Psoas muscle (tissue), 8 donors: ENCODE results near the gene COA1. TPM values are rescaled to one million over a fixed set of nuclear protein-coding genes. Genes with fewer than 3 reads are reported as not detected.

ENCODE experiments used
- ATAC-seq, 4 donors: fragments of 200-7000 bp; cut with Tn5 transposase; one replicate each; pipeline ENCODE4 v1.9.1; 2020; ENCODE audit warnings: moderate library complexity in 3 of 4, mild to moderate bottlenecking in 2 of 4
- DNase-seq, 2 donors: peaks; one replicate each; pipeline ENCODE4 v3.0.0-alpha.2; 2020
- H3K27ac ChIP-seq: fragments of 200-600 bp; one replicate; pipeline ENCODE4 v1.8.0; 2022
- H3K27me3 ChIP-seq, 3 donors: fragments of 200-600 bp in 1 of 3; one replicate each; pipeline versions ENCODE4 v1.6.1 to v1.8.0; 2013 to 2022; ENCODE audit warnings: low read length in 2 of 3, mild to moderate bottlenecking in 2 of 3, moderate library complexity in 1 of 3; ENCODE audit not compliant: insufficient read depth in 3 of 3
- H3K36me3 ChIP-seq, 2 donors: fragments of 200-600 bp in 1 of 2; one replicate each; pipeline versions ENCODE4 v1.6.1 to v1.8.0; 2013 to 2022; ENCODE audit warnings: low read depth in 1 of 2, mild to moderate bottlenecking in 1 of 2, moderate library complexity in 1 of 2; ENCODE audit not compliant: insufficient read depth in 1 of 2
- H3K4me1 ChIP-seq: fragments of 200-600 bp; one replicate; pipeline ENCODE4 v1.8.0; 2022
- H3K4me3 ChIP-seq: fragments of 200-600 bp; one replicate; pipeline ENCODE4 v1.8.0; 2022; ENCODE audit warnings: mild to moderate bottlenecking
- H3K9me3 ChIP-seq: fragments of 200-600 bp; one replicate; pipeline ENCODE4 v1.8.0; 2022
- CTCF ChIP-seq: fragments of 200-600 bp; IDR thresholded peaks from one replicate; pipeline ENCODE4 v1.8.0; 2022; ENCODE audit warnings: antibody characterized with exemption
- WGBS, 3 donors: extraction: QIAGEN DNeasy Blood & Tissue Kit; methylation state at CpG; one replicate each; pipeline versions ENCODE4 v1.1.6 to v1.1.7; 2013; 5-methylcytosine and 5-hydroxymethylcytosine counted together
- intact Hi-C, 2 donors: fragments of 100-400 bp; cut with DNase I; formaldehyde crosslinking; loops; one replicate each; pipeline versions ENCODE4 v1.11.0 to v1.14.2; 2022
- polyA plus RNA-seq, 3 donors: library from polyadenylated mRNA; stranded (reverse); fragments of 200-250 nt; gene quantifications; one replicate each; pipeline ENCODE4 v1.2.3, GENCODE V29; 2013
- total RNA-seq, 4 donors: library from RNA; stranded (reverse); fragmentation: NEBNext Ultra II Directional in 2 of 4; extraction: Animal tissue kit (Norgen Biotek cat#: 25700) in 2 of 4; gene quantifications; one replicate each; pipeline versions ENCODE4 v1.2.1 to v1.2.4, GENCODE V29; 2021 to 2023
- donor health status: healthy with polysubstance abuse.
- donor health status: DM: no; HTN: no; CAD: no; lungs with moderate emphysema.
- donor health status: Bipolar disorder and iron deficiency.
- donor health status: healthy.
- donor health status: DM: yes; HTN: yes; CAD: no.
- donor health status: DM: no; HTN: no; CAD: no.
- donor health status: DM: no; HTN: no; CAD: no.
- donor health status: DM: yes; HTN: yes; CAD: no.

Gene COA1
- total and polyA plus RNA-seq, 7 donors = 41.5 to 74.9 (median 60.5) TPM

GRCh38 chr7:43646603-43647338 lies 82.6 kb downstream of the COA1 start:
- Histone ChIP-seq H3K27me3 (no peaks in the 10 kb centered on the region), H3K27ac (peak overlapping the region; percentile 91), H3K9me3 (no peaks in the 10 kb centered on the region), H3K36me3 (peaks cover 0 to 26% of the 10 kb centered on the region in 2 donors), H3K4me3 (peak overlapping the region; percentile 10), H3K4me1 (peaks cover 54% of the 10 kb centered on the region)
- DNase-seq = no peak
- 41 to 48% (median 44%) methylated on average over 8 of the region's 8 CpGs for WGBS, 3 donors
- TF ChIP-seq CTCF = no peak
- intact Hi-C loops = loop anchor here (5.0 kb wide), 2 partner anchors 51 to 64 kb away; partner anchors contain the start of gene STK17A (in 1 of the 2)
- ATAC-seq = no peak

GRCh38 chr7:43645699-43646226 lies 83.6 kb downstream of the COA1 start:
- Histone ChIP-seq H3K4me3 (no peak overlapping the region), H3K27me3 (no peaks in the 10 kb centered on the region), H3K27ac (peak overlapping the region; percentile 91), H3K36me3 (peaks cover 0 to 33% of the 10 kb centered on the region in 2 donors), H3K4me1 (peaks cover 47% of the 10 kb centered on the region), H3K9me3 (no peaks in the 10 kb centered on the region)
- intact Hi-C loops = loop anchor here (5.0 kb wide), 2 partner anchors 52 to 63 kb away; partner anchors contain the start of gene STK17A (in 1 of the 2)
- WGBS, 3 donors = 94 to 96% (median 96%) methylated on average over 3 of the region's 3 CpGs
- ATAC-seq (no peak), DNase-seq (no peak)
- TF ChIP-seq CTCF = no peak

GRCh38 chr7:43643846-43644245 lies 85.5 kb downstream of the COA1 start:
- Histone ChIP-seq H3K4me3 (no peak overlapping the region), H3K36me3 (peaks cover 0 to 52% of the 10 kb centered on the region in 2 donors), H3K27ac (no peak overlapping the region), H3K4me1 (peaks cover 28% of the 10 kb centered on the region), H3K27me3 (no peaks in the 10 kb centered on the region), H3K9me3 (no peaks in the 10 kb centered on the region)
- ATAC-seq = no peak
- intact Hi-C loops = loop anchor here in 1 of 2 donors (5.0 kb wide), 1 partner anchor 42 kb away; no protein-coding TSS in a partner anchor
- no peak for TF ChIP-seq CTCF
- DNase-seq = no peak
- WGBS, 3 donors = 85 to 91% (median 87%) methylated on average over 8 of the region's 8 CpGs

- peaks cover 20% of the 10 kb centered on the region for H3K4me1 ChIP-seq
- DNase-seq = no peak
These were observed 86.3 kb downstream of the COA1 start for GRCh38 chr7:43642897-43643630.

More at GRCh38 chr7:43642897-43643630, 86.3 kb downstream of the COA1 start:
- Histone ChIP-seq H3K4me3 (no peak overlapping the region), H3K27ac (no peak overlapping the region), H3K36me3 (peaks cover 0 to 57% of the 10 kb centered on the region in 2 donors), H3K9me3 (no peaks in the 10 kb centered on the region), H3K27me3 (no peaks in the 10 kb centered on the region)
- intact Hi-C loops = loop anchor here in 1 of 2 donors (5.0 kb wide), 1 partner anchor 41 kb away; no protein-coding TSS in a partner anchor
- no peak for TF ChIP-seq CTCF
- no peak for ATAC-seq
- 85 to 88% (median 85%) methylated on average over 13 of the region's 13 CpGs for WGBS, 3 donors
